K562 (cell line): Measurements from ENCODE around the gene ETS2. TPM values are rescaled to one million over a fixed set of nuclear protein-coding genes. Genes with fewer than 3 reads are reported as not detected.

Source experiments
- ARHGAP35 ChIP-seq: fragments of 450-650 bp; IDR thresholded peaks from 2 replicates; pipeline ENCODE4 v1.6.1; 2018; ENCODE audit not compliant: partially characterized antibody
- CEBPG ChIP-seq, 3 experiments: fragments of 200-800 bp in 1 of 3; sonication (Bioruptor generic) in 1 of 3; sonication (generic) in 1 of 3; formaldehyde crosslinking in 1 of 3; IDR thresholded peaks in 2 of 3; conservative IDR thresholded peaks in 1 of 3; 2 replicates each; pipeline versions ENCODE4 v1.6.1 to v1.8.0; 2016 to 2022; ENCODE audit warnings: missing compliant biosample characterization in 2 of 3, missing genetic modification characterization in 2 of 3, mild to moderate bottlenecking in 1 of 3, missing genetic modification reagents in 1 of 3
- COPS2 ChIP-seq: fragments of 450-650 bp; conservative IDR thresholded peaks from 2 replicates; pipeline ENCODE4 v1.6.1; 2016; ENCODE audit warnings: mild to moderate bottlenecking, moderate library complexity
- EZH2 ChIP-seq: IDR thresholded peaks from 2 replicates; pipeline ENCODE4 v1.6.1; 2012; ENCODE audit warnings: low read depth, mild to moderate bottlenecking, inconsistent platforms, low read length, borderline replicate concordance
- FOXP1 ChIP-seq: sonication (generic); formaldehyde crosslinking; IDR thresholded peaks from 2 replicates; pipeline ENCODE4 v1.8.0; 2022; ENCODE audit warnings: mild to moderate bottlenecking, missing genetic modification reagents
- HIVEP1 ChIP-seq: fragments of 250-450 bp; sonication (Bioruptor Pico); IDR thresholded peaks from 2 replicates; pipeline ENCODE4 v1.4.0; 2020; ENCODE audit warnings: mild to moderate bottlenecking
- L3MBTL2 ChIP-seq: fragments of 450-650 bp; IDR thresholded peaks from 2 replicates; pipeline ENCODE4 v1.6.1; 2016; ENCODE audit warnings: mild to moderate bottlenecking, moderate library complexity
- NONO ChIP-seq, 2 experiments: fragments of 200-400 bp in 1 of 2; fragments of 450-650 bp in 1 of 2; formaldehyde crosslinking in 1 of 2; IDR thresholded peaks; 2 replicates each; pipeline ENCODE4 v1.6.1; 2017; ENCODE audit warnings: low read depth in 2 of 2, mild to moderate bottlenecking in 2 of 2, moderate library complexity in 2 of 2, low read length in 1 of 2
- PHTF2 ChIP-seq: fragments of 250-450 bp; sonication (Bioruptor Pico); IDR thresholded peaks from 2 replicates; pipeline ENCODE4 v1.5.0; 2021; ENCODE audit warnings: mild to moderate bottlenecking
- POU5F1 ChIP-seq: fragments of 150-350 bp; IDR thresholded peaks from 2 replicates; pipeline ENCODE4 v1.6.1; 2014; ENCODE audit warnings: borderline replicate concordance, low read length, low read depth, mild to moderate bottlenecking; ENCODE audit not compliant: partially characterized antibody
- ZC3H8 ChIP-seq: fragments of 450-650 bp; IDR thresholded peaks from 2 replicates; pipeline ENCODE4 v1.6.1; 2017
- ZNF217 ChIP-seq: sonication (generic); formaldehyde crosslinking; IDR thresholded peaks from 2 replicates; pipeline ENCODE4 v1.8.0; 2022; ENCODE audit warnings: mild to moderate bottlenecking, missing genetic modification reagents
- ZNF766 ChIP-seq: fragments of 200-800 bp; sonication (Bioruptor generic); conservative IDR thresholded peaks from 2 replicates; pipeline ENCODE4 v1.6.1; 2016; ENCODE audit warnings: missing genetic modification characterization, missing compliant biosample characterization
- polyA plus RNA-seq, 8 experiments: library from polyadenylated mRNA; depleted of rRNA in 4 of 8; stranded (reverse) in 5 of 8; unstranded in 3 of 8; fragments of >200 nt; fragmentation: Nextera tagmentation in 2 of 8; fragmentation: Illumina TruSeq in 1 of 8; extraction: Ambion mirVana in 2 of 8; extraction: Trizol in 1 of 8; gene quantifications; 2 replicates each; pipeline versions ENCODE4 v1.2.1 to v1.2.3, GENCODE V29; 2011 to 2014; ENCODE audit warnings: inconsistent platforms in 1 of 8, missing spikeins in 1 of 8
- total RNA-seq, 7 experiments: library from RNA; depleted of rRNA in 6 of 7; stranded (reverse); fragments of >200 nt in 6 of 7; fragmentation: Illumina TruSeq in 2 of 7; extraction: Trizol in 2 of 7; gene quantifications; 2 replicates each; pipeline versions ENCODE4 v1.2.1 to v1.2.3, GENCODE V29; 2011 to 2021; ENCODE audit warnings: low replicate concordance in 1 of 7
- TF ChIP-seq, protein P1 (sequence below): sonication (generic); formaldehyde crosslinking; IDR thresholded peaks from 2 replicates; pipeline ENCODE4 v1.8.1; 2022; ENCODE audit warnings: missing genetic modification reagents
- TF ChIP-seq, protein P2 (sequence below): sonication (generic); formaldehyde crosslinking; IDR thresholded peaks from 2 replicates; pipeline ENCODE4 v1.8.1; 2022; ENCODE audit warnings: missing genetic modification reagents
- TF ChIP-seq, protein P3 (sequence below): fragments of 450-650 bp; IDR thresholded peaks from one replicate; pipeline ENCODE4 v1.6.1; 2018; ENCODE audit warnings: mild to moderate bottlenecking, moderate library complexity; ENCODE audit not compliant: partially characterized antibody
- TF ChIP-seq, protein P4 (sequence below), 2 experiments: fragments of 450-650 bp in 1 of 2; sonication (generic) in 1 of 2; formaldehyde crosslinking in 1 of 2; IDR thresholded peaks in 1 of 2; conservative IDR thresholded peaks in 1 of 2; 2 replicates each; pipeline versions ENCODE4 v1.6.1 to v1.8.1; 2016 to 2023; ENCODE audit warnings: mild to moderate bottlenecking in 2 of 2, moderate library complexity in 2 of 2, inconsistent platforms in 1 of 2, missing genetic modification reagents in 1 of 2
- TF ChIP-seq, protein P5 (sequence below): sonication (generic); formaldehyde crosslinking; IDR thresholded peaks from 2 replicates; pipeline ENCODE4 v1.8.0; 2022; ENCODE audit warnings: mild to moderate bottlenecking, missing genetic modification reagents, borderline replicate concordance

The ETS2 gene
- total and polyA plus RNA-seq, 9 of the 15 experiments (the other 6 are each of a cell fraction or from before 2014, with no cell fraction given), result 1.7 to 24.4 (median 12.2) TPM

DNA sequence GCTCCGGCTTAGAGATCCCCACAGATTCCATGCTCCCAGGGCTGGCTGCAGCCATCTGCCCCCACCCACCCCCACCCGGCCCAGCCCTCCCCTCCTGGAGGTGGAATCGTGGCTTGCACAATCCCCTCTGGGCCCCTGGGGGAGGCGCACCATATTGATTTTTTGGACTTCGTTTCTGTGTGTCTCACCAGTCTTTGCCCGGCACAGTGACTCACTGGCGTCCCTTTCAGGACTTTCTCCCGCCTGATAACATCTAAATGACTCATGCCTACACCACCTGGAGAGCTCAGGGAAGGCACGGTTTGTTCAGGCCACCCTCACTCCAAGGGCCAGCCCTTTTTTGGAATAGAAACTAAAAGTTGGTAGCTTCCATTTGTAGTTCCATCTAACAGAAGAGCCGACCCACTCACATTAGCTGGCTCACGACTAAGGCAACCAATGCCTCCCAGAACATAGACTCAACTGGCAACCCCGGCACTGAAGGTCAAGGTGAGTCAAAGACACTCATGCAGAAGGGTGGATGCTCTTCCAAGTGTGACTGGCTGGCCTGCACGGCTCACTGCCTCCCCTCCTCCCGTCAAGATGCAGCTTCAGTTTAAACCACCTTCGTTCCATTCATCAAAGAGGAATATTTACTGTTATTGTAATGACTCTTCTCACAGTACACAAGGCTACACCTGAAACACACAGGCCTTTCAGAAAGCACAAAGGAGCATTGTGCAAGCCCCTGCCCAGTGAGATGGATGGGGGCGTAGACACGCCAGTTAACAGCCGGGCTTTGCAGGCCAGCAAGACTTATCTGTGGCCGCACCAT is 18.1 kb upstream of the ETS2 start (continued):
- TF ChIP-seq, protein P1, sequence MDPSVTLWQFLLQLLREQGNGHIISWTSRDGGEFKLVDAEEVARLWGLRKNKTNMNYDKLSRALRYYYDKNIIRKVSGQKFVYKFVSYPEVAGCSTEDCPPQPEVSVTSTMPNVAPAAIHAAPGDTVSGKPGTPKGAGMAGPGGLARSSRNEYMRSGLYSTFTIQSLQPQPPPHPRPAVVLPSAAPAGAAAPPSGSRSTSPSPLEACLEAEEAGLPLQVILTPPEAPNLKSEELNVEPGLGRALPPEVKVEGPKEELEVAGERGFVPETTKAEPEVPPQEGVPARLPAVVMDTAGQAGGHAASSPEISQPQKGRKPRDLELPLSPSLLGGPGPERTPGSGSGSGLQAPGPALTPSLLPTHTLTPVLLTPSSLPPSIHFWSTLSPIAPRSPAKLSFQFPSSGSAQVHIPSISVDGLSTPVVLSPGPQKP (CRISPR knock-in tag), result no peak
- no peak for TF ChIP-seq ARHGAP35
- no peak for TF ChIP-seq HIVEP1
- no peak for TF ChIP-seq ZNF217 (CRISPR knock-in tag)
- no peak for TF ChIP-seq CEBPG (CRISPR knock-in tag; IDR thresholded peaks at IDR 0.05)
- TF ChIP-seq CEBPG (tag; conservative IDR thresholded peaks at IDR 0.05 in 1 of 2, IDR thresholded peaks at IDR 0.05 in 1 of 2), result peak in 1 of 2 experiments; percentile 69; a peak in 2 of 4 replicates
- TF ChIP-seq, protein P2, sequence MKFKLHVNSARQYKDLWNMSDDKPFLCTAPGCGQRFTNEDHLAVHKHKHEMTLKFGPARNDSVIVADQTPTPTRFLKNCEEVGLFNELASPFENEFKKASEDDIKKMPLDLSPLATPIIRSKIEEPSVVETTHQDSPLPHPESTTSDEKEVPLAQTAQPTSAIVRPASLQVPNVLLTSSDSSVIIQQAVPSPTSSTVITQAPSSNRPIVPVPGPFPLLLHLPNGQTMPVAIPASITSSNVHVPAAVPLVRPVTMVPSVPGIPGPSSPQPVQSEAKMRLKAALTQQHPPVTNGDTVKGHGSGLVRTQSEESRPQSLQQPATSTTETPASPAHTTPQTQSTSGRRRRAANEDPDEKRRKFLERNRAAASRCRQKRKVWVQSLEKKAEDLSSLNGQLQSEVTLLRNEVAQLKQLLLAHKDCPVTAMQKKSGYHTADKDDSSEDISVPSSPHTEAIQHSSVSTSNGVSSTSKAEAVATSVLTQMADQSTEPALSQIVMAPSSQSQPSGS (CRISPR knock-in tag), result no peak
- TF ChIP-seq POU5F1, result no peak
- TF ChIP-seq ZNF766 (CRISPR knock-in tag), result 0 out of 2 replicates have a peak, but pooled peaks have one; percentile 33
- no peak for TF ChIP-seq FOXP1 (CRISPR knock-in tag)
- TF ChIP-seq NONO (IDR thresholded peaks at IDR 0.05; ENCODE audit: low read depth in 2 of 2, low read length in 1 of 2), result no peak
- TF ChIP-seq, protein P3, sequence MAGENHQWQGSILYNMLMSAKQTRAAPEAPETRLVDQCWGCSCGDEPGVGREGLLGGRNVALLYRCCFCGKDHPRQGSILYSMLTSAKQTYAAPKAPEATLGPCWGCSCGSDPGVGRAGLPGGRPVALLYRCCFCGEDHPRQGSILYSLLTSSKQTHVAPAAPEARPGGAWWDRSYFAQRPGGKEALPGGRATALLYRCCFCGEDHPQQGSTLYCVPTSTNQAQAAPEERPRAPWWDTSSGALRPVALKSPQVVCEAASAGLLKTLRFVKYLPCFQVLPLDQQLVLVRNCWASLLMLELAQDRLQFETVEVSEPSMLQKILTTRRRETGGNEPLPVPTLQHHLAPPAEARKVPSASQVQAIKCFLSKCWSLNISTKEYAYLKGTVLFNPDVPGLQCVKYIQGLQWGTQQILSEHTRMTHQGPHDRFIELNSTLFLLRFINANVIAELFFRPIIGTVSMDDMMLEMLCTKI, result no peak
- peak; percentile 64; the same call in 1 of the 2 replicates for TF ChIP-seq L3MBTL2
- TF ChIP-seq COPS2, result no peak
- no peak for TF ChIP-seq ZC3H8
- no peak for TF ChIP-seq EZH2
- no peak for TF ChIP-seq PHTF2 (CRISPR knock-in tag)
- TF ChIP-seq, protein P4, sequence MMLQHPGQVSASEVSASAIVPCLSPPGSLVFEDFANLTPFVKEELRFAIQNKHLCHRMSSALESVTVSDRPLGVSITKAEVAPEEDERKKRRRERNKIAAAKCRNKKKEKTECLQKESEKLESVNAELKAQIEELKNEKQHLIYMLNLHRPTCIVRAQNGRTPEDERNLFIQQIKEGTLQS (IDR thresholded peaks at IDR 0.05), result peak; percentile 98
- TF ChIP-seq, protein P4 (CRISPR knock-in tag; conservative IDR thresholded peaks at IDR 0.05), result peak; percentile 92
- TF ChIP-seq, protein P5, sequence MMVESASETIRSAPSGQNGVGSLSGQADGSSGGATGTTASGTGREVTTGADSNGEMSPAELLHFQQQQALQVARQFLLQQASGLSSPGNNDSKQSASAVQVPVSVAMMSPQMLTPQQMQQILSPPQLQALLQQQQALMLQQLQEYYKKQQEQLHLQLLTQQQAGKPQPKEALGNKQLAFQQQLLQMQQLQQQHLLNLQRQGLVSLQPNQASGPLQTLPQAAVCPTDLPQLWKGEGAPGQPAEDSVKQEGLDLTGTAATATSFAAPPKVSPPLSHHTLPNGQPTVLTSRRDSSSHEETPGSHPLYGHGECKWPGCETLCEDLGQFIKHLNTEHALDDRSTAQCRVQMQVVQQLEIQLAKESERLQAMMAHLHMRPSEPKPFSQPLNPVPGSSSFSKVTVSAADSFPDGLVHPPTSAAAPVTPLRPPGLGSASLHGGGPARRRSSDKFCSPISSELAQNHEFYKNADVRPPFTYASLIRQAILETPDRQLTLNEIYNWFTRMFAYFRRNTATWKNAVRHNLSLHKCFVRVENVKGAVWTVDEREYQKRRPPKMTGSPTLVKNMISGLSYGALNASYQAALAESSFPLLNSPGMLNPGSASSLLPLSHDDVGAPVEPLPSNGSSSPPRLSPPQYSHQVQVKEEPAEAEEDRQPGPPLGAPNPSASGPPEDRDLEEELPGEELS, result no peak
